ENCODE results near the gene SSTR5.

- no peak for TF ChIP-seq TAF1 (IDR thresholded peaks at IDR 0.05; ENCODE audit: borderline replicate concordance, insufficient read depth, low read length)
- no peak for TF ChIP-seq POLR2AphosphoS5 (IDR thresholded peaks at IDR 0.05; ENCODE audit: low read depth, low read length)
- no peak for TF ChIP-seq SIN3A (IDR thresholded peaks at IDR 0.05; ENCODE audit: borderline replicate concordance, insufficient read depth, low read length)
- TF ChIP-seq REST (IDR thresholded peaks at IDR 0.05; ENCODE audit: insufficient read depth in 1 of 2, low read depth in 2 of 2, low read length in 2 of 2) = no peak
These were observed 18.4 kb downstream of the SSTR5 start for GRCh38 chr16:1090620-1091587.

Data from PFSK-1 (cell line).